GM06990 (cell line): Measurements from ENCODE around the gene MVP.
A peak's percentile ranks its signal among the peaks of the same experiment; 100 is the strongest.

Experiments
- DNase-seq: peaks from one replicate; pipeline ENCODE4 v3.0.0-alpha.2; 2011; ENCODE audit not compliant: insufficient read length; ENCODE audit errors: extremely low read depth
- H3K27me3 ChIP-seq: replicated peaks from 2 replicates; pipeline ENCODE4 v1.6.0; 2011; ENCODE audit warnings: low read length; ENCODE audit not compliant: control insufficient read depth, insufficient read depth
- H3K36me3 ChIP-seq: 2 replicates; pipeline ENCODE4 v1.5.1; 2011; ENCODE audit warnings: low read length; ENCODE audit not compliant: control insufficient read depth, insufficient read depth
- H3K4me3 ChIP-seq: replicated peaks from 2 replicates; pipeline ENCODE4 v1.5.1; 2011; ENCODE audit warnings: low read depth, mild to moderate bottlenecking, control low read depth, low read length
- CTCF ChIP-seq: IDR thresholded peaks from 2 replicates; pipeline ENCODE4 v1.5.1; 2011; ENCODE audit warnings: low read length, control low read depth, mild to moderate bottlenecking, inconsistent platforms; ENCODE audit not compliant: insufficient read depth, poor library complexity, severe bottlenecking

MVP gene

GRCh38 chr16:29844575-29845331, 24.5 kb downstream of the MVP start:
- H3K27me3 ChIP-seq: no peaks in the 10 kb centered on the region
- TF ChIP-seq CTCF: no peak
- no peak overlapping the region for H3K4me3 ChIP-seq
- DNase-seq: no peak
- peaks cover 31% of the 10 kb centered on the region for H3K36me3 ChIP-seq

GRCh38 chr16:29845656-29846055, 25.4 kb downstream of the MVP start:
- H3K4me3 ChIP-seq: no peak overlapping the region
- DNase-seq: no peak
- H3K36me3 ChIP-seq: peaks cover 31% of the 10 kb centered on the region
- no peaks in the 10 kb centered on the region for H3K27me3 ChIP-seq
- TF ChIP-seq CTCF: no peak

GRCh38 chr16:29848420-29849297, 28.4 kb downstream of the MVP start:
- Histone ChIP-seq H3K4me3 (no peak overlapping the region), H3K36me3 (peaks cover 20% of the 10 kb centered on the region), H3K27me3 (no peaks in the 10 kb centered on the region)
- peak; percentile 97 for TF ChIP-seq CTCF
- DNase-seq: peak; percentile 67

GRCh38 chr16:29849505-29849904, 29.2 kb downstream of the MVP start:
- no peaks in the 10 kb centered on the region for H3K27me3 ChIP-seq
- H3K4me3 ChIP-seq: no peak overlapping the region
- H3K36me3 ChIP-seq: peaks cover 18% of the 10 kb centered on the region
- no peak for DNase-seq
- TF ChIP-seq CTCF: no peak

- TF ChIP-seq CTCF: no peak
- Histone ChIP-seq H3K4me3 (no peak overlapping the region), H3K36me3 (peaks cover 10% of the 10 kb centered on the region), H3K27me3 (no peaks in the 10 kb centered on the region)
- DNase-seq: no peak
Observed at GRCh38 chr16:29850998-29851397, 30.7 kb downstream of the MVP start.
